Measurements from ENCODE around the gene PARN.
A peak's percentile ranks its signal among the peaks of the same experiment; 100 is the strongest.

The PARN gene

DNA sequence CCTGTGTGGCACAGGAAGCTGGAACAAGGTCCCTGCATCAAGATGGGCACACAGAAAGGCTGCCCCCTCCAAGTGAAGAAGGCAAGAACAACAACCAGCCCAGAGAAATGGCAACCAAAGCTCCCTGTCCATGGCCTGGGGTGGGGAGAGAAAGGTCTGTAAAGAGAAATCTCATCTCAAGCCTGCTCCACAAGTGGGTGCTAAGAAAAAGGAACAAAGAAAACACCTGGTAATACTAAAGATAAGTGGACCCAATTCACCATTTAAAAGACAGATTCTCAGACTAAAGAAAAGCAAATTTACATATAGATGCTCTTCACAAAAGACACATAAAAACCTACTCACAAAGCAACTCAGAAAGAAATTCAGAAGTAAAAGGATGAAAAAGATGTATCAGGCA is 107.4 kb downstream of the PARN start:
- no peak for DNase-seq (ENCODE audit: insufficient read length, low spot score)
- TF ChIP-seq TAF1 (IDR thresholded peaks at IDR 0.05; ENCODE audit: low read depth, low read length) (no peak), POU2F2 (IDR thresholded peaks at IDR 0.05; ENCODE audit: low read depth, low read length) (no peak), POLR2AphosphoS5 (IDR thresholded peaks at IDR 0.05; ENCODE audit: low read depth, low read length) (no peak), PAX5 (IDR thresholded peaks at IDR 0.05; ENCODE audit: insufficient read depth, low read length, severe bottlenecking) (no peak), SPI1 (IDR thresholded peaks at IDR 0.05; ENCODE audit: low read depth, low read length) (no peak), POLR2A (IDR thresholded peaks at IDR 0.05; ENCODE audit: low read depth, low read length) (no peak)
- no peak for FAIRE-seq

- TF ChIP-seq POLR2A (IDR thresholded peaks at IDR 0.05; ENCODE audit: low read depth, low read length): no peak
- no peak for TF ChIP-seq PAX5 (IDR thresholded peaks at IDR 0.05; ENCODE audit: insufficient read depth, low read length, severe bottlenecking)
- TF ChIP-seq SPI1 (IDR thresholded peaks at IDR 0.05; ENCODE audit: low read depth, low read length): no peak
- TF ChIP-seq POU2F2 (IDR thresholded peaks at IDR 0.05; ENCODE audit: low read depth, low read length): no peak
- no peak for TF ChIP-seq POLR2AphosphoS5 (IDR thresholded peaks at IDR 0.05; ENCODE audit: low read depth, low read length)
- TF ChIP-seq TAF1 (IDR thresholded peaks at IDR 0.05; ENCODE audit: low read depth, low read length): no peak
- FAIRE-seq (no peak), DNase-seq (ENCODE audit: insufficient read length, low spot score) (no peak)
Observed at GRCh38 chr16:14520753-14521152, 109.3 kb downstream of the PARN start.

- DNase-seq (ENCODE audit: insufficient read length, low spot score): no peak
- FAIRE-seq: no peak
- TF ChIP-seq TAF1 (IDR thresholded peaks at IDR 0.05; ENCODE audit: low read depth, low read length) (no peak), SPI1 (IDR thresholded peaks at IDR 0.05; ENCODE audit: low read depth, low read length) (no peak), POU2F2 (IDR thresholded peaks at IDR 0.05; ENCODE audit: low read depth, low read length) (no peak), POLR2A (IDR thresholded peaks at IDR 0.05; ENCODE audit: low read depth, low read length) (no peak), POLR2AphosphoS5 (IDR thresholded peaks at IDR 0.05; ENCODE audit: low read depth, low read length) (no peak), PAX5 (IDR thresholded peaks at IDR 0.05; ENCODE audit: insufficient read depth, low read length, severe bottlenecking) (no peak)
Observed at GRCh38 chr16:14514967-14515366, 115.1 kb downstream of the PARN start.

- TF ChIP-seq POLR2A (IDR thresholded peaks at IDR 0.05; ENCODE audit: low read depth, low read length): no peak
- TF ChIP-seq SPI1 (IDR thresholded peaks at IDR 0.05; ENCODE audit: low read depth, low read length): no peak
- TF ChIP-seq PAX5 (IDR thresholded peaks at IDR 0.05; ENCODE audit: insufficient read depth, low read length, severe bottlenecking): no peak
- TF ChIP-seq POLR2AphosphoS5 (IDR thresholded peaks at IDR 0.05; ENCODE audit: low read depth, low read length): no peak
- FAIRE-seq (no peak), DNase-seq (ENCODE audit: insufficient read length, low spot score) (no peak)
Observed at GRCh38 chr16:14513389-14514107, 116.5 kb downstream of the PARN start.

DNA sequence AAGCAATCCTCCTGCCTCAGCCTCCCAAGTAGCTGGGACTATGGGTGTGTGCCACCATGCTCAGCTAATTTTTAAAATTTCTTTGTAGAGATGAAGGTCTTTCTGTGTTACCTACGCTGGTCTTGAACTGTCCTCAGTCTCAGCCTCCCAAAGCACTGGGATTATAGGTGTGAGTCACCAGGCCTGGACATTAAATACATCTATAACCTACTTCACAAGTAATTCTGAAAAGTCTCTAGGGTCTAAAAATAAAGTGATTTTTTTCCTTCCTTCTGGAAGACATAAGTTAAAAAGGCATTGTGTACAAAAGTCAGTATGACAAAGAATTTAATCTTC is 118.3 kb downstream of the PARN start:
- DNase-seq (ENCODE audit: insufficient read length, low spot score) (no peak), FAIRE-seq (no peak)
- TF ChIP-seq POLR2A (IDR thresholded peaks at IDR 0.05; ENCODE audit: low read depth, low read length) (no peak), POU2F2 (IDR thresholded peaks at IDR 0.05; ENCODE audit: low read depth, low read length) (no peak), TAF1 (IDR thresholded peaks at IDR 0.05; ENCODE audit: low read depth, low read length) (no peak), POLR2AphosphoS5 (IDR thresholded peaks at IDR 0.05; ENCODE audit: low read depth, low read length) (no peak), PAX5 (IDR thresholded peaks at IDR 0.05; ENCODE audit: insufficient read depth, low read length, severe bottlenecking) (no peak), SPI1 (IDR thresholded peaks at IDR 0.05; ENCODE audit: low read depth, low read length) (no peak)

DNA sequence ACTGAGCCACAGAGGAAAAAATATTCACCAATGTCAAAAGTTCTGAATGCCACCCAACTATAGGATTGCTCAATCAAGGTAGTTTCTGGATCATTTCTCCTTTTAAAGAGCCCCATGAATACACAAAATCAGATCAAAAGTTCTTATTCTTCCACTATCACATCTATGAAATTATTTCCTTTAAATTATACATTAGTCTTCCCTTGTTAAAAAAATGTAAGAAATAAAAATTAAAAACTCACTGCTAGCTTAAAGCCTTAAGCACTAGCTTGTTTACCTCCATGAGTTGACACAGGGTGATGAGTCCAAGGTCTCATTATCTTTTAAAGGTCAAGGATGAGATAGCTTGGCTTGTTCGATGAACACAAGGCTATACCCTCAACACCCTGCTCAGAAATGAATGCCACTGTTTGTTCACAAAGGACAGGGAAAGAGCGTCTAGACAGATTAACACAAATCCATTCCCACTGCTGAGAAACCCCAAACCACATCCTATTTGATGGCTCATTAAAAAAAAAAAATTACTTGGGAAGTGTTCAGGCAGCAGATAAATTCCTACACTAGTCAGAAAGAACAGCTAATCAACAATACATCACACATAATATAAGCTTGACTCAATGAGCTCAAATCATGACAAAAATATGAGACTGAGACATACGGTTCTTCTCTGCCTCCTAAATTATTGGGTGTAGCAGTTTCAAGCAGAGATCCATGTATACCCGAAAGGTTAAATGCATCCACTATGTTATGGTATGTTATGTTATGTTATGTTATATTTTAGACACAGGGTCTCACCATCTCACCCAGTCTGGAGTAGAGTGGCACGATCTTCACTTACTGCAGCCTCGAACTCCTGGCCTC is 118.9 kb downstream of the PARN start:
- no peak for FAIRE-seq

DNA sequence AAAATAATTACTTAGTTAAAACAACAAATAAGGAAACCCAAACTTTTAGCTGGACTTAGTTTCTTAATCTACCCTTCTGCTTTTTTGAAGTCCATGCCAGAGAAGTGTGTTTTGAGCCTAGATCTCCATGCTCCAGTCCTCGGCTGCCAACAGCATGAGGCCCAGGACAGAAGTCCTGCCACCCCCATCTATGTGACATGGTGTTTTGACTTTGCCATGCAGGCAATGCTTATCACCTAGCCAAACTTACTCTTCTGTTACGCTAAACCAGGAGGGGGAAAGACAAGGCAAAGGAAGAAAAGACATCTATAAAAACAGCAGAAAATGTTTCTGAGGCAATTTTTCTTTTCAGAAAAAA is 119.5 kb downstream of the PARN start:
- DNase-seq (ENCODE audit: insufficient read length, low spot score) (no peak), FAIRE-seq (peak; percentile 9)
- TF ChIP-seq PAX5 (IDR thresholded peaks at IDR 0.05; ENCODE audit: insufficient read depth, low read length, severe bottlenecking) (no peak), TAF1 (IDR thresholded peaks at IDR 0.05; ENCODE audit: low read depth, low read length) (no peak), POU2F2 (IDR thresholded peaks at IDR 0.05; ENCODE audit: low read depth, low read length) (no peak), POLR2A (IDR thresholded peaks at IDR 0.05; ENCODE audit: low read depth, low read length) (no peak), SPI1 (IDR thresholded peaks at IDR 0.05; ENCODE audit: low read depth, low read length) (no peak), POLR2AphosphoS5 (IDR thresholded peaks at IDR 0.05; ENCODE audit: low read depth, low read length) (no peak)

More for the DNA sequence above, 118.9 kb downstream of the PARN start:
- no peak for DNase-seq (ENCODE audit: insufficient read length, low spot score)
- TF ChIP-seq POLR2AphosphoS5 (IDR thresholded peaks at IDR 0.05; ENCODE audit: low read depth, low read length) (no peak), POLR2A (IDR thresholded peaks at IDR 0.05; ENCODE audit: low read depth, low read length) (no peak), POU2F2 (IDR thresholded peaks at IDR 0.05; ENCODE audit: low read depth, low read length) (no peak), SPI1 (IDR thresholded peaks at IDR 0.05; ENCODE audit: low read depth, low read length) (no peak), PAX5 (IDR thresholded peaks at IDR 0.05; ENCODE audit: insufficient read depth, low read length, severe bottlenecking) (no peak), TAF1 (IDR thresholded peaks at IDR 0.05; ENCODE audit: low read depth, low read length) (no peak)

DNA sequence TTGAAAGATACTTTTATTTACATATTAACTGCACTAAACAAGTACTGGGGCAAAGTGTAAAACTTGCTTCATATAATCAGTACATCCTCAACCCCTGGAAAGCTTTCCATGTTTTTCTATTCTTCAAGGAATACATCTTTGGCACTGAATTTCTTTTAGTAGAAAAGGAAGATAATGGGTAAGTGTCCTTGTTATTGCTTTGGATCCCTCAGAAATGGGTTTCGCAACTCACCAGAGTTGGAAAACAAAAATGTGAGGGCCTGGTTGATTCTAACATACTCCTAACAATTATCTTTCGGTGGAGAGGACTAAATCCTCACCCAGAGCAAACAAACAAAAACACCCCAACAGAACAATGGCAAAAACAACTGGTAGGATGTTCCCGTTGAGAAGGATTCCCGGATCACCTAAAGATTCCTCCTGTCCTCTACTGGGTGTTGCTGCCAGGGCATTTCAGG is 120.4 kb downstream of the PARN start:
- no peak for DNase-seq (ENCODE audit: insufficient read length, low spot score)
- no peak for TF ChIP-seq POU2F2 (IDR thresholded peaks at IDR 0.05; ENCODE audit: low read depth, low read length)
- TF ChIP-seq POLR2A (IDR thresholded peaks at IDR 0.05; ENCODE audit: low read depth, low read length): no peak
- TF ChIP-seq SPI1 (IDR thresholded peaks at IDR 0.05; ENCODE audit: low read depth, low read length): no peak
- TF ChIP-seq PAX5 (IDR thresholded peaks at IDR 0.05; ENCODE audit: insufficient read depth, low read length, severe bottlenecking): no peak
- TF ChIP-seq TAF1 (IDR thresholded peaks at IDR 0.05; ENCODE audit: low read depth, low read length): no peak
- TF ChIP-seq POLR2AphosphoS5 (IDR thresholded peaks at IDR 0.05; ENCODE audit: low read depth, low read length): no peak

DNA sequence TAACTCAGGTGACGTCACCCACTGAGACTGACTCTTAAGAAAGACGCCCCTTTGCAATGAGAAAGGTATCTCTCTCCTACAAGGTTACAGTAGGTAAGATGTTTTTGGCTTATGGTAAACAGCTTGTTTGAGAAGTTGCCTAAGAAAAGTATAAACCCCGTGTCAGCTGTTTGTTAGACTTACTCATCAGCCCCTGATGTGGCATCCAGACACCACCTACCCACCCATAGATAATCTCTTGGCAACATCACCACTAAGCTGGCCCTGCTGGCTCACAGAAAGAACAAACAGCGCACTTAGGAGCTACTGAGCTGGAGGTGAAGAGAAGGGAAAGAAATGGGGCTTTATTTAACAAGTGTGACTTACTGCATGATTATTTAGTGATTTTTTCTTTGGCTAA is 121.0 kb downstream of the PARN start:
- FAIRE-seq (no peak), DNase-seq (ENCODE audit: insufficient read length, low spot score) (no peak)
- TF ChIP-seq POU2F2 (IDR thresholded peaks at IDR 0.05; ENCODE audit: low read depth, low read length) (no peak), TAF1 (IDR thresholded peaks at IDR 0.05; ENCODE audit: low read depth, low read length) (no peak), PAX5 (IDR thresholded peaks at IDR 0.05; ENCODE audit: insufficient read depth, low read length, severe bottlenecking) (no peak), SPI1 (IDR thresholded peaks at IDR 0.05; ENCODE audit: low read depth, low read length) (no peak), POLR2A (IDR thresholded peaks at IDR 0.05; ENCODE audit: low read depth, low read length) (no peak), POLR2AphosphoS5 (IDR thresholded peaks at IDR 0.05; ENCODE audit: low read depth, low read length) (no peak)

More for the DNA sequence above, 120.4 kb downstream of the PARN start:
- FAIRE-seq: no peak
